OCI-M2 (cell line): ENCODE data around the gene TK1.
"Not testable (repeated sequence)": the region's sequence is repeated elsewhere in the genome, so short reads cannot be mapped to it uniquely, and the experiment has no call there.

Experiments used
- DNase-seq: peaks from one replicate; lab custom pipeline; 2025; ENCODE audit not compliant: unreplicated experiment; lab: John Stamatoyannopoulos, UW

Gene TK1

GRCh38 chr17:78154903-78155811, 31.7 kb downstream of the TK1 start:
- DNase-seq: no peak

- DNase-seq: no peak
These were observed 35.3 kb downstream of the TK1 start for GRCh38 chr17:78151514-78152008.

- no peak for DNase-seq
These were observed 38.4 kb downstream of the TK1 start for GRCh38 chr17:78148286-78149016.

GRCh38 chr17:78147315-78147998, 39.4 kb downstream of the TK1 start:
- DNase-seq: no peak

- DNase-seq: no peak
These were observed 40.0 kb downstream of the TK1 start for GRCh38 chr17:78146881-78147280.

- DNase-seq: no peak
These were observed 40.4 kb downstream of the TK1 start for GRCh38 chr17:78146471-78146869.

GRCh38 chr17:78144736-78145641, 41.9 kb downstream of the TK1 start:
- no peak for DNase-seq

- DNase-seq: no peak
These were observed 42.6 kb downstream of the TK1 start for GRCh38 chr17:78144147-78144719.

- no peak for DNase-seq
These were observed 43.4 kb downstream of the TK1 start for GRCh38 chr17:78143214-78144146.

- no peak for DNase-seq
These were observed 44.6 kb downstream of the TK1 start for GRCh38 chr17:78142119-78142861.

- no peak for DNase-seq
These were observed 45.3 kb downstream of the TK1 start for GRCh38 chr17:78141437-78142118.

GRCh38 chr17:78140169-78141051, 46.4 kb downstream of the TK1 start:
- DNase-seq: peak; percentile 44

- DNase-seq: not testable (repeated sequence)
These were observed 47.0 kb downstream of the TK1 start for GRCh38 chr17:78139861-78140168.

- no peak for DNase-seq
These were observed 48.4 kb downstream of the TK1 start for GRCh38 chr17:78138204-78139060.

- no peak for DNase-seq
These were observed 49.3 kb downstream of the TK1 start for GRCh38 chr17:78137392-78138203.
